Stimulated activated CD4-positive, alpha-beta T cell treated with anti-CD3 and anti-CD28 coated beads, Interleukin-4, amount 100 ng/mL, for 48 hours (primary cell): ENCODE results near the gene BACH1.

Source experiments
- DNase-seq, 2 donors: peaks; one replicate each; pipeline ENCODE4 v3.0.0-alpha.2; 2020; ENCODE audit warnings: low read depth in 2 of 2

Gene BACH1

DNA sequence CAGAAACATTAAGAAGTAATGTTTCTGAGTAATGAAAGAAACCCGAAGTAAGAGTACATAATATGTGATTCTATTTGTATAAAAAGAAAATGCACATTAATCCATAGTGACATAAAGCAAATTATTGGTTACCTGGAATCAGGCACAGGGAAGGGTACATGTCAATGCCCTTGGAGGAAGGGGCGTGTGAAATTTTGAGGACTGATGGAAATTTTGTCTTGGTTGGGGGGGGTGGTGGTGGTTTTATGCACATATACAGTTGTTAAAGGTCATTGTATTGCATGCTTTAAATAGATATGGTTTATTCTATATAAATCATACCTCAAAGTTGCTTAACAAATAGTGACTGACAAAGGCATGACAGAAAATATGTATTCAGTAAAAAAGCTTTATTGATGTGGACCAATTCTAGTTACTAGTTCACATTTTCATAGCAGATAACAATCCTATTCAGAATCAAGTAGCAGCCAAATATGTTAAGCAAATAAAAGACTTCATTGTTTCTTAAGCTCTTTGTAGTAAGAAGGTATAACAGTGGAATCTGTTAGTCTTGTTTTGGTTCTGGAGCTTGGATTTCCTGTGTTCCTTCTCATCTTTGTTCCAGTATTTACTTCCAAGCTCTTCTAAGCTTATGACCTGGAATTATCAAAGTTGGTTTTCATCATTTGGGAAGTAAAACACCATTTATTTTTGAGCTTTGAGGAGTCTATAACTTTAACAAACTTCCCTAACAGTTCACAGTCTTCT lies 15.1 kb downstream of the BACH1 start:
- no peak for DNase-seq

GRCh38 chr21:29315131-29315749 lies 16.5 kb downstream of the BACH1 start:
- no peak for DNase-seq

GRCh38 chr21:29316029-29316742 lies 17.5 kb downstream of the BACH1 start:
- DNase-seq = no peak

DNA sequence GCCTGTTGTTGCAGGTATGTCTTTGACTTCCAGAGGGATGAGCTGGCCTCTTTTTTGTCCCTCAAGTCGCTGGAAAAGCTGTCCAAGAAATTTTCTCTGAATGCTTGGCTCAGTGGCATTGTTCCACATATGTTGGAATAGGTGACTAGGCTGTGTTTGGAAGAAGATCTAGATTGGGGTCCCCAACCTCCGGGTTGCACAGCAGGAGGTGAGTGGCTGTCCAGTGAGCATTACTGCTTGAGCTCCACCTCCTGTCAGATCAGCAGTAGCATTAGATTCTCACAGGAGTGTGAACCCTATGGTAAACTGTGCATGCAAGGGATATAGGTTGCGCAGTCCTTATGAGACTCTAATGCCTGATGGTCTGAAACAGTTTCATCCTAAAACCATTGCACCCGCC lies 18.1 kb downstream of the BACH1 start:
- no peak for DNase-seq

GRCh38 chr21:29318354-29318753 lies 19.6 kb downstream of the BACH1 start:
- DNase-seq = no peak

GRCh38 chr21:29320031-29320430 lies 21.3 kb downstream of the BACH1 start:
- DNase-seq = no peak

- DNase-seq = no peak
Measured at GRCh38 chr21:29321217-29321616, 22.5 kb downstream of the BACH1 start.

DNA sequence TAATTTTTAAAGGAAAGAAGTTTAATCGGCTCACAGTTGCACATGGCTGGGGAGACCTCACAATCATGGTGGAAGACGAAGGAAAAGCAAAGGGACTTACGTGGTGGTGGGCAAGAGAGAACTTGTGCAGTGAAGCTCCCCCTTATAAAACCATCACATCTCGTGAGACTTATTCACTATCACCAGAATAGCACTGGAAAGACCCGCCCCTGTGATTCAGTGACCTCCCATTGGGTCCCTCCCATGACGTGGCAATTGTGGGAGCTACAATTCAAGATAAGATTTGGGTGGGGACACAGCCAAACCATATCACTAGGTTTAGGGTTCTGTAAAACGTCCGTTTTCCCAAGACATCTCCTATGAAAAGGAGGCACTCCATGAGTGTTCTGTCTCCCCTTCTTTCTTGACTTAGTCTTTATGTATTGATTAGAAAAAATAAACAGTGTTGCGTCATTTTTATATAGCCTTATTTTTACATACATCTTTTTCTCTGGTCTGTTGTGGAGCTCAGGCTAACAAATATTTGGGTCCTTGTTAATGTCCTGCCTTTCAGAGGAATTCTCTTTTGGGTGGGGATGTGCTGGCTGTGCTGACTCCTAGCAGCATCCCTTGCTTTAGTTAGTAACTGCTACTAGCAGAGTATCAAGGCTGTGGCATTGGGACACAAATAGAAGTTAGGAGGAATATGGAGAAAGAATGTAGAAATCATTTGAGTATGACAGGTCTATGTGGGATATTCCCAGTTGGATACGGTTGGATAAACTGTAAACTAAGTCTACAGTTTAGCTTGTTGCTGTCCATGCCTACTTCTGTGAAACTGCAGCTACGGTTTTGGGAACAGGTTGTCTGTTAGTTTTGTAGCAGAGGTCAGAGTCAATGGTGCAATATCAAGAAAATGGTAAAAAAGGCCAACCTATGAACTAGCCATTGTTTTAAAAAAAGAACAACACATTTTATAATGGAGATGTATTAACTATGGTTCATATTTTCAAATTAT lies 23.5 kb downstream of the BACH1 start:
- DNase-seq = no peak

GRCh38 chr21:29323189-29323588 lies 24.5 kb downstream of the BACH1 start:
- no peak for DNase-seq

GRCh38 chr21:29326914-29327554 lies 28.3 kb downstream of the BACH1 start:
- DNase-seq = no peak

- no peak for DNase-seq
Measured at GRCh38 chr21:29329406-29329805, 30.7 kb downstream of the BACH1 start.

DNA sequence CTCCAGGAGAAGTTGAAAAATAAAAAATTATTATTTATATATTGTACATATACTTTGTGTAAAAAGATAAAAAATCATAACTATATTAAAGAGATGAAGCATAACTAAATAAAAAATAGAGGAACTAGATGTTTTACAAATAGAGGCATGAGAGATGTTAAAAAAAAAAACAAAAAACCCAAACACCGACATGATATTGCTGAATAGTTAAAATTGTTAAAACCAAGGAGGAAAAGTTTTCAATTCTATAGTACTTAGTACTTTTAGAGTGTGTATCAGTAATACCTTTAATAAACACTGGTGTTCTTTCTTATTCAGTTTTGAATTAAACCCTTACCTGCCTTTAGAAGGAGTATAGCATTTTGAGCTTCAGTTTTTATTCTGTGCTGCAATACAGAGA lies 32.1 kb downstream of the BACH1 start:
- DNase-seq = no peak

GRCh38 chr21:29332461-29333362 lies 34.0 kb downstream of the BACH1 start:
- no peak for DNase-seq

- no peak for DNase-seq
Measured at GRCh38 chr21:29333406-29333805, 34.7 kb downstream of the BACH1 start.

- no peak for DNase-seq
Measured at GRCh38 chr21:29334717-29335428, 36.2 kb downstream of the BACH1 start.

DNA sequence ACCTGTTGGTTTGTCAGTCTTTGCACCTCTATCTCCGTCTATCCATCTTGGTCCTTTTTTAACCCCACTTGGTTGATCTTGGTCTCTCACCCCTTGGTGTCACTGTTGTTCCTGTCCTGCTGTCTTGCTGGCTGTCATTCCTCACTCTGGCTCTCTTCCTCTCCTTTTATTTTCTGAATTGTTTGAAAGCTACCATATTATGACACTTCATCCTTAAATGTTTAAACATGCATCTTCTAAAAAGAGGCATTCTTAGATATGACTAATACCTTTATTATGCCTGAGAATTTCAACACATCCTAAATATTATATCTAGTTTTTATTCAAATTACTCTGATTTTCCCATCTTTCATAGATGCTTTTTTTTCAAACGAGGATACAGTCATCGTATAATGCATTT lies 37.0 kb downstream of the BACH1 start:
- no peak for DNase-seq

GRCh38 chr21:29338256-29338655 lies 39.5 kb downstream of the BACH1 start:
- DNase-seq = no peak

DNA sequence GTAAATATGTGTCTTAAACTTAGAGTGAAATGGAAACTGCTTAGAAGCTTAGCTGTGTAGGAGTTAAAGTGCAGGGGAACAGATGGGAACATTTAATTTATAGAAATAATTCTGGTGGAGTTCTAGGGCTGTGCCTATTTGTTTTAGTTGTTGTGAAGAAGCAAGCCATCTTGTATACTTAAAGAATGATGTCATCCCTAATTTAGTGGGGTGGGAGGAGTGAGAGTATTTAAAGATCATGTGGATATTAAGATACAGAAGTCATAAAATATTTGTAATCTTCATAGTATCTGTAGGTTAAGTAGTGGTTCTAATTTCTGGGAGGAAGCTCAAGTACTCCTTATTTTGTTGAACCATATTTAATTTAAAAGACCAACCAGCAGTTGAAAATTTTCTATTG lies 41.5 kb downstream of the BACH1 start:
- DNase-seq = no peak

- DNase-seq = peak; percentile 52 to 63
Measured at GRCh38 chr21:29342363-29342957, 43.7 kb downstream of the BACH1 start.
